ENCODE data around the gene RGL3. TPM values are rescaled to one million over a fixed set of nuclear protein-coding genes. Genes with fewer than 3 reads are reported as not detected.

The RGL3 gene
- total and polyA plus RNA-seq, 9 of the 15 experiments (the other 6 are each of a cell fraction or from before 2014, with no cell fraction given): 0.12 to 0.61 (median 0.32) TPM; not detected in 4

GRCh38 chr19:11446652-11447301, 27.7 kb upstream of the RGL3 start:
- Histone ChIP-seq H2AFZ (ENCODE audit: low read depth, low read length) (no peak overlapping the region), H3K9me1 (ENCODE audit: control insufficient read depth, insufficient read depth, low read length) (no peaks in the 10 kb centered on the region), H3K27me3 (ENCODE audit: control insufficient read depth in 2 of 2, insufficient read depth in 2 of 2, low read length in 2 of 2) (no peaks in the 10 kb centered on the region), H3K36me3 (ENCODE audit: control insufficient read depth, insufficient read depth, low read length) (peaks cover 85% of the 10 kb centered on the region; the same call in 2 of the 3 replicates), H3K27ac (ENCODE audit: extremely low read depth, low read depth, low read length) (no peak overlapping the region), H3K4me1 (replicated peaks in 1 of 2; ENCODE audit: control insufficient read depth in 2 of 2, insufficient read depth in 2 of 2, low read length in 2 of 2) (peaks cover 0 to 40% of the 10 kb centered on the region in 2 experiments; a peak in 2 of 5 replicates), H3K4me2 (ENCODE audit: insufficient read depth, low read length) (no peak overlapping the region), H3K9me3 (replicated peaks; ENCODE audit: control insufficient read depth, insufficient read depth, low read depth, low read length) (no peaks in the 10 kb centered on the region), H3K79me2 (ENCODE audit: control insufficient read depth, insufficient read depth, low read length) (no peaks in the 10 kb centered on the region), H3K4me3 (no peak overlapping the region), H3K9ac (ENCODE audit: insufficient read depth in 1 of 2, low read depth in 2 of 2, low read length in 2 of 2) (no peak overlapping the region), H4K20me1 (replicated peaks; ENCODE audit: control insufficient read depth, insufficient read depth, low read length) (0 out of 2 replicates have a peak, but pooled peaks cover 4% of the 10 kb centered on the region)
- FAIRE-seq (no peak), ATAC-seq (peak; percentile 96), DNase-seq (ENCODE audit: extremely low read depth in 1 of 4, low spot score in 3 of 4) (peak; percentile 69 to 86 (median 84))
- CTCF ChIA-PET (ENCODE audit: low intra/inter-chr PET ratio): interaction anchor here (0.6 to 3.0 kb wide), 4 partner anchors 153 to 554 kb away, joined by 3 to 24 read pairs (median 4); partner anchors contain the start of gene KANK2
- BruUV-seq (replicated peaks): no TSS peak
- POLR2A ChIA-PET: no interaction called here
- intact Hi-C loops (cut with micrococcal nuclease) (loop anchor here (2.0 kb wide), 1 partner anchor 152 kb away; no protein-coding TSS in a partner anchor), in situ Hi-C loops (cut with MboI) (no loop called here)
- 82% methylated on average over 8 of the region's 23 CpGs for WGBS (ENCODE audit: insufficient coverage, low coverage, missing lambda C conversion rate)
- peak; percentile 44; the same call in 1 of the 2 replicates for TF ChIP-seq TFAP4 (CRISPR knock-in tag; IDR thresholded peaks at IDR 0.05; ENCODE audit: borderline replicate concordance)
- no peak for TF ChIP-seq UBTF (IDR thresholded peaks at IDR 0.05; ENCODE audit: borderline replicate concordance in 1 of 2, low read depth in 2 of 2, low read length in 2 of 2)
- peak; percentile 68; the same call in 1 of the 2 replicates for TF ChIP-seq SMARCA5 (IDR thresholded peaks at IDR 0.05)
- TF ChIP-seq ZBTB33 (CRISPR knock-in tag; IDR thresholded peaks at IDR 0.05): peak; percentile 72
- TF ChIP-seq MAZ (CRISPR knock-in tag; conservative IDR thresholded peaks at IDR 0.05 in 1 of 2, IDR thresholded peaks at IDR 0.05 in 1 of 2): peak; percentile 56 to 78
- TF ChIP-seq CTBP1 (IDR thresholded peaks at IDR 0.05; ENCODE audit: borderline replicate concordance): 0 out of 2 replicates have a peak, but pooled peaks have one; percentile 23
- peak; percentile 86 for TF ChIP-seq CC2D1A (IDR thresholded peaks at IDR 0.05)
- TF ChIP-seq PCBP1 (IDR thresholded peaks at IDR 0.05; ENCODE audit: low read depth, low read length, poor library complexity, severe bottlenecking): peak; percentile 24
- peak; percentile 88 for TF ChIP-seq SMC3 (conservative IDR thresholded peaks at IDR 0.05; ENCODE audit: insufficient read depth, low read depth, low read length)
- TF ChIP-seq STAG1 (CRISPR knock-in tag; IDR thresholded peaks at IDR 0.05; ENCODE audit: borderline replicate concordance): peak; percentile 91
- TF ChIP-seq MTA1 (IDR thresholded peaks at IDR 0.05; ENCODE audit: borderline replicate concordance): 0 out of 2 replicates have a peak, but pooled peaks have one; percentile 20
- 0 out of 2 replicates have a peak, but pooled peaks have one; percentile 41 for TF ChIP-seq FOXP1 (CRISPR knock-in tag; IDR thresholded peaks at IDR 0.05)
- peak; percentile 89 for TF ChIP-seq RAD21 (CRISPR knock-in tag; conservative IDR thresholded peaks at IDR 0.05 in 1 of 2, IDR thresholded peaks at IDR 0.05 in 1 of 2)
- TF ChIP-seq HDGF (IDR thresholded peaks at IDR 0.05): peak; percentile 79; the same call in 1 of the 2 replicates
- TF ChIP-seq HMGN3 (IDR thresholded peaks at IDR 0.05; ENCODE audit: borderline replicate concordance, extremely low read depth, insufficient read length, low read depth, low read length): no peak
- TF ChIP-seq HLTF (IDR thresholded peaks at IDR 0.05): peak; percentile 29; the same call in 1 of the 2 replicates
